Pons (tissue), 1 donor: Measurements from ENCODE around the gene VPS54.

Source experiments
- DNase-seq: peaks from one replicate; pipeline ENCODE4 v3.0.0-alpha.2; 2016; ENCODE audit warnings: low spot score

VPS54 gene

GRCh38 chr2:63902149-63902548 is 117.1 kb downstream of the VPS54 start:
- DNase-seq: no peak

- DNase-seq: no peak
These were observed 119.6 kb downstream of the VPS54 start for GRCh38 chr2:63899639-63900038.

- no peak for DNase-seq
These were observed 120.4 kb downstream of the VPS54 start for GRCh38 chr2:63898839-63899238.

GRCh38 chr2:63894167-63894566 is 125.1 kb downstream of the VPS54 start:
- DNase-seq: no peak

- no peak for DNase-seq
These were observed 126.1 kb downstream of the VPS54 start for GRCh38 chr2:63893163-63893562.

GRCh38 chr2:63891488-63892030 is 127.7 kb downstream of the VPS54 start:
- DNase-seq: peak; percentile 81

DNA sequence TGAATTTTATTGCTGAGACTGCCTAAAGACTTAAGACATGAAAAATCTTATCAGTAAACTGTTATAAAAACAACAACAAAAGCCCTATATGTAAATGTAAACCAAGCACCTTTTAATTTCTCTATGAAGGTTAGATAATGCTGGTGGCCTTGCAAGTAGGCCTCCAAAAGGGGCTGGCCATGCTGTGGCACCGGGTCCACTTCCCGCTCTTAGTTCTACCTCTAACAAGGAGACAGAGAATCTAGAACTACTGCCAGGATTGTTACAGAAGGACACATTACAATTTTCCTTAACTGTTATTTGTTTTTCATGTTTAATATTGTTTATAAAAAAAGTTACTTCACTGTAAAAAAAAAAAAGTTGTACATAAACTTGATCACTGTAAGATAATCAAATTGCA is 128.6 kb downstream of the VPS54 start:
- no peak for DNase-seq

DNA sequence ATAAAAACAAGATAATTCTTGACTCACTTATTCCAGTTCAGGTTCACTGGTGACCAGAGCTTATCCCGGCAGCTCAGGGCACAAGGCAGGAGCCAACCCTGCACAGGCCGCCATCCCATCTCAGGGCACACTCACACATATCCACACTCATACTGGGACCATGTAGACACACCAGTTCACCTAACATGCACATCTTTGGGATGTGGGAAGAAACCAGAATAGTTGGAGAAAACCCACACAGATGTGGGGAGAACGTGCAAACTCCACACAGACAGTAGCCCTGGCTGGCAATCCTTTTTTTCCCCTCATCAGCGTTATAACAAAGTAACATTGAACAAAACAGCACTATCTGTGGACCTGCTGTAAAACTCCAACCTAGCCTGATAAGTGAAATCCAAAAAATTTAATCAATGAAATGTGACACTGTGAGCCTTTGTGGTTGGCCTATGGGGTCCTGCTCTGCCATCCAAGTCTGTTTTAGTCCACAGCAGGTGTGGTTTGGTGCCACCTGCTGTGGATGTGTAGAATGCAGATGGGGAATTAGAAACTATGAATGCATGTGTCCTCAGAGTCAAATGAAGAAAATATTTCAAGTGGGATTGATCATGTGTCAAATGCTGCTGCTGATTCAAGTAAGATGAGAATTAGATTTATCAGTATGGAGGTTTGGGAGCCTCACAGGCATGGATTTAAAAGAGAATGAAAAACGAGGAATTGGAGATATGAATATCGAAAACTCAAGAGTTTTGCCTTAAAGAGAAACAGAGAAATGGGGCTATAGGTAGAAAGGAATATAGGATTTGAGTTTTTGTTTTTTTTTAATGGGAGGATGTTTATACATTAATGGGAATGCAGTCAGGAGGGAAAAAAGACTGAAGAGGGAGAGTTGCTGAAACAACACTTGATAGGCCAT is 130.5 kb downstream of the VPS54 start:
- DNase-seq: peak; percentile 78

GRCh38 chr2:63888053-63888452 is 131.2 kb downstream of the VPS54 start:
- DNase-seq: no peak

DNA sequence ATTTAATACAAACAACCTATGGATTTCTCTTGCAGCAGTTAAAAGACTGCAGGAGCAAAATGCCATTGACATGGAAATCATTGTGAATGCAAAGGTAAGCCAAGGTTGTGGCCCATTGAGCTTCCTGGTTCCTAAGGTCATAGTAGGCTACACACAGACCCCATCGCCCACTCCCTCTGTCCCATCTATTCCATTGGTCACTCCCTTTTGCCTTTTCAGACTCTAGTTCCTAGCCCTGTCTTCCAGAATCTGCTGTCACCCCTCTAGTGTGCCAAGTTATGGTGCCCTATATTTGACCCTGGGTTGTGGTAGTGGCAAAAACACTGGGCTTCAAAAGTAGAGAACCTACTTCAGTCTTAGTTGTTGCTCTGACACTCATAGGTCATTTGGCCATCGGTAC is 132.8 kb downstream of the VPS54 start:
- no peak for DNase-seq

DNA sequence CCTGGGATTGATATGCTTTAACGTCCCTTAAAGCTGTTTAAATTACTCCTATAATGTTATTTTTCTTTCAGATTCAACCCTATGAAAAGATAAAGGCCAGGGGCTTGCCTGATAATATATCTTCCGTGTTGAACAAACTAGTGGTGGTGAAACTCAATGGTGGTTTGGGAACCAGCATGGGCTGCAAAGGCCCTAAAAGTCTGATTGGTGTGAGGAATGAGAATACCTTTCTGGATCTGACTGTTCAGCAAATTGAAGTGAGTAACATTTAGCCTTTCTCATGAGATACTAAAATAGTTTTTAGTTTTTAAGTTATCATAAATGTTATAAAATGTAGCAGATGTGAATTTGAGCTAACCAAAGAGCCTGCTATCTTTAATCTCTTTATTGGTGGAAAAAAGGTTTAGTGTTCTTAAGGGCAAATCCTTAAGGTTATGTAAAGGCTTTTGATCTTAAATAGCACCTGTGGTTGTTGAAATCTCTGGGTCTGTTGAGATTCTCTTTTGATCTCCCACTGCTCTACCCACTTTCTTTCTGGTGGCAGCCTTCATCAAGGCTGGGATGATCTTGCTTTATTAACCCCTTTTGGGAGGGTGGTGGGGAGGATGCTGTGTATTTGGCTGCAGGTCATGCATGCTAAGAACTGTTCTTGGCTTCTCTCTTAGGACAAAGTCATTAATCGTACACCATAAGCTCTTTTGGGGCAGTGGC is 136.7 kb downstream of the VPS54 start:
- DNase-seq: no peak

- no peak for DNase-seq
These were observed 138.0 kb downstream of the VPS54 start for GRCh38 chr2:63881205-63881604.

DNA sequence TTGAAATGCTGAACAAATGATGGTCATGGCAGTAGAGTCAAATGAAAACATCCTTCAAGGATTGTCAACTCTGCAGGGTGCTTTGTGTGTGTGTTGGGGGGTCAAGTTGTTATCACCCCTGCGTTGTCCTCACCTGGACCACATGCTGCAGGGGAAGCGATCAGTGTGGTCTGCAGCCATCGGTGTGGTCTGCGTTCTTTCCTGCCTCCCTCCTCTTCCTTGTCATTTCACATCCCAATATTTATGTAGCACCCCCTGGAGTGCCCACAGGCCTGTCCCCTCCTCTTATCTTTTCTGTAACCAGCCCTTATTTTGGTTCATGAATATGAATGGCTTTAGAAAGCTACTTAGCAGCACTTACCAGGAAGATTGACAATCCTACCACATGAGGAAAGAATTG is 138.6 kb downstream of the VPS54 start:
- DNase-seq: no peak

GRCh38 chr2:63879876-63880433 is 139.3 kb downstream of the VPS54 start:
- DNase-seq: no peak

- no peak for DNase-seq
These were observed 140.7 kb downstream of the VPS54 start for GRCh38 chr2:63878486-63878885.

- DNase-seq: no peak
These were observed 142.9 kb downstream of the VPS54 start for GRCh38 chr2:63876311-63876710.

GRCh38 chr2:63875559-63876245 is 143.5 kb downstream of the VPS54 start:
- peak; percentile 49 for DNase-seq

DNA sequence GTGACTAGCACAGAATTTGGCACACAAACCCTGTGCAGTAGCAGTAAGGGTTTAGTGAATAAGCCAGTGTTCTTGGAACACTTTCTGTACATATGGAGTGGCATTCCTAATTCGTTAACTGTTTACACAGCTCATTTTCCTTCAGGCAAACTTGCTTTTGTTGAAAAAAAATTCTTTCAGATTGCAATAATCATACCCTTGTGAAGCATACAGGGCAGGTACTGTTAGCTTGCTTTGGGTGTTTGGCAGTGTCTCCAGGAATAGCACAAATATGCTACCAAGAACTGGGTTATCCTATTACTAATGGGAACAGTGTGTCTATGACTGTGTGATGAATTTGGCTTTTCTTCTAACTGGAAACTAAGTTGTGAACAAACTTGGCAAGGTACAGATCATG is 144.1 kb downstream of the VPS54 start:
- DNase-seq: peak; percentile 37

GRCh38 chr2:63874204-63875130 is 144.8 kb downstream of the VPS54 start:
- DNase-seq: no peak

GRCh38 chr2:63872571-63873328 is 146.5 kb downstream of the VPS54 start:
- no peak for DNase-seq
